ENCODE data around the gene EFS. TPM values are rescaled to one million over a fixed set of nuclear protein-coding genes. Genes with fewer than 3 reads are reported as not detected.

Gene EFS
- total RNA-seq, 2 donors from 2014 or later = 1.1 to 2.3 TPM

GRCh38 chr14:23355871-23356435 lies 9.0 kb downstream of the EFS start:
- intact Hi-C loops (cut with DNase I) = no loop called here
- DNase-seq = no peak

GRCh38 chr14:23354990-23355389 lies 10.0 kb downstream of the EFS start:
- intact Hi-C loops (cut with DNase I) = no loop called here
- no peak for TF ChIP-seq CTCF (IDR thresholded peaks at IDR 0.05)
- no peaks in the 10 kb centered on the region for H3K36me3 ChIP-seq
- H3K9me3 ChIP-seq = no peaks in the 10 kb centered on the region
- H3K4me1 ChIP-seq = peaks cover 7% of the 10 kb centered on the region
- no peak overlapping the region for H3K27ac ChIP-seq
- no peak overlapping the region for H3K4me3 ChIP-seq
- H3K27me3 ChIP-seq = peaks cover 28% of the 10 kb centered on the region
- no peak for DNase-seq
- H3K9ac ChIP-seq (ENCODE audit: low read depth in 2 of 2, low read length in 2 of 2) = no peak overlapping the region

More at GRCh38 chr14:23355871-23356435, 9.0 kb downstream of the EFS start:
- Histone ChIP-seq H3K27me3 (peaks cover 26% of the 10 kb centered on the region), H3K27ac (no peak overlapping the region), H3K9ac (ENCODE audit: low read depth in 2 of 2, low read length in 2 of 2) (no peak overlapping the region), H3K36me3 (no peaks in the 10 kb centered on the region), H3K9me3 (no peaks in the 10 kb centered on the region), H3K4me1 (peaks cover 7% of the 10 kb centered on the region), H3K4me3 (no peak overlapping the region)
- no peak for TF ChIP-seq CTCF (IDR thresholded peaks at IDR 0.05)

- intact Hi-C loops (cut with DNase I) = no loop called here
- H3K27ac ChIP-seq = no peak overlapping the region
- TF ChIP-seq CTCF (IDR thresholded peaks at IDR 0.05) = no peak
These were observed 11.6 kb downstream of the EFS start for GRCh38 chr14:23353433-23353780.

GRCh38 chr14:23352506-23353432 lies 12.2 kb downstream of the EFS start, which contains the start of gene SLC22A17:
Gene SLC22A17 (minus strand): TSS chr14:23352887.
- Histone ChIP-seq H3K4me3 (peak within 1 kb of the TSS; percentile 47), H3K36me3 (no peaks in the 10 kb centered on the region), H3K9ac (ENCODE audit: low read depth in 2 of 2, low read length in 2 of 2) (peak within 1 kb of the TSS; percentile 26 to 30), H3K9me3 (no peaks in the 10 kb centered on the region), H3K4me1 (peaks cover 7% of the 10 kb centered on the region), H3K27me3 (peaks cover 28% of the 10 kb centered on the region), H3K27ac (no peak within 1 kb of the TSS)
- peak; percentile 65 for DNase-seq
- no peak for TF ChIP-seq CTCF (IDR thresholded peaks at IDR 0.05)
- intact Hi-C loops (cut with DNase I) = no loop called here

More at GRCh38 chr14:23353433-23353780, 11.6 kb downstream of the EFS start:
- Histone ChIP-seq H3K4me1 (peaks cover 7% of the 10 kb centered on the region), H3K36me3 (no peaks in the 10 kb centered on the region), H3K4me3 (no peak overlapping the region), H3K9me3 (no peaks in the 10 kb centered on the region), H3K9ac (ENCODE audit: low read depth in 2 of 2, low read length in 2 of 2) (no peak overlapping the region), H3K27me3 (peaks cover 28% of the 10 kb centered on the region)
- DNase-seq = no peak

GRCh38 chr14:23351681-23352505 lies 13.1 kb downstream of the EFS start:
- TF ChIP-seq CTCF (IDR thresholded peaks at IDR 0.05) = no peak
- Histone ChIP-seq H3K9ac (ENCODE audit: low read depth in 2 of 2, low read length in 2 of 2) (peak overlapping the region; percentile 26 to 30), H3K9me3 (no peaks in the 10 kb centered on the region), H3K4me1 (peaks cover 7% of the 10 kb centered on the region), H3K4me3 (peak overlapping the region; percentile 47), H3K27me3 (peaks cover 28% of the 10 kb centered on the region), H3K36me3 (no peaks in the 10 kb centered on the region), H3K27ac (no peak overlapping the region)
- intact Hi-C loops (cut with DNase I) = no loop called here
- no peak for DNase-seq
